Common myeloid progenitor, CD34-positive (primary cell): ENCODE results near the gene IFNA14.

Experiments
- CTCF ChIA-PET: fragments of 350-600 bp; sonication (Branson Sonifier 250); formaldehyde crosslinking; loops from one replicate; lab custom pipeline; 2021; ENCODE audit warnings: antibody characterized with exemption; lab: Charles Lee
- POLR2A ChIA-PET: fragments of 350-600 bp; sonication (Branson Sonifier 250); formaldehyde crosslinking; loops from one replicate; lab custom pipeline; 2021; ENCODE audit warnings: antibody characterized with exemption; lab: Charles Lee
- DNase-seq, 3 donors: peaks; one replicate each; pipeline versions ENCODE4 v3.0.0 to v3.0.0-alpha.2; 2013
- H3K27ac ChIP-seq, 2 experiments: 1 replicate in 1 of 2; 2 replicates in 1 of 2; pipeline ENCODE4 v1.7.0; 2013; ENCODE audit warnings: inconsistent platforms in 2 of 2, low read length in 2 of 2, mild to moderate bottlenecking in 2 of 2, low read depth in 1 of 2, moderate library complexity in 1 of 2; ENCODE audit not compliant: severe bottlenecking in 2 of 2, insufficient read depth in 1 of 2, poor library complexity in 1 of 2
- H3K27me3 ChIP-seq, 5 experiments: replicated peaks in 2 of 5; 1 replicate in 3 of 5; 2 replicates in 2 of 5; pipeline versions ENCODE4 v1.6.1 to v1.7.0; 2013; ENCODE audit warnings: low read length in 4 of 5, mild to moderate bottlenecking in 2 of 5, moderate library complexity in 2 of 5, inconsistent platforms in 1 of 5; ENCODE audit not compliant: insufficient read depth in 5 of 5, control insufficient read depth in 4 of 5
- H3K36me3 ChIP-seq, 4 experiments: 1 replicate in 2 of 4; 2 replicates in 2 of 4; pipeline versions ENCODE4 v1.6.1 to v1.7.0; 2013; ENCODE audit warnings: low read length in 3 of 4, control low read depth in 1 of 4, mild to moderate bottlenecking in 1 of 4; ENCODE audit not compliant: control insufficient read depth in 4 of 4, insufficient read depth in 4 of 4
- H3K4me1 ChIP-seq, 4 experiments: 1 replicate in 3 of 4; 2 replicates in 1 of 4; pipeline versions ENCODE4 v1.6.1 to v1.7.1; 2013; ENCODE audit warnings: low read length in 3 of 4, mild to moderate bottlenecking in 3 of 4, control low read depth in 1 of 4, inconsistent platforms in 1 of 4, moderate library complexity in 1 of 4; ENCODE audit not compliant: control insufficient read depth in 4 of 4, insufficient read depth in 4 of 4; ENCODE audit errors: control extremely low read depth in 1 of 4
- H3K4me3 ChIP-seq, 7 experiments: 1 replicate in 4 of 7; 2 replicates in 3 of 7; pipeline versions ENCODE4 v1.5.1 to v1.7.0; 2013; ENCODE audit warnings: mild to moderate bottlenecking in 7 of 7, low read length in 6 of 7, moderate library complexity in 6 of 7, inconsistent platforms in 2 of 7, low read depth in 2 of 7, control low read depth in 1 of 7; ENCODE audit not compliant: insufficient read depth in 4 of 7, control insufficient read depth in 1 of 7; ENCODE audit errors: extremely low read depth in 1 of 7
- H3K9me3 ChIP-seq, 5 experiments: 1 replicate in 4 of 5; 2 replicates in 1 of 5; pipeline versions ENCODE4 v1.6.1 to v1.7.1; 2013; ENCODE audit warnings: low read length in 4 of 5, mild to moderate bottlenecking in 2 of 5, inconsistent platforms in 1 of 5, low read depth in 1 of 5, moderate library complexity in 1 of 5; ENCODE audit not compliant: control insufficient read depth in 4 of 5, insufficient read depth in 2 of 5; ENCODE audit errors: control extremely low read depth in 1 of 5
- WGBS: methylation state at CpG from one replicate; pipeline ENCODE4 v1.1.5; 2013; ENCODE audit not compliant: insufficient coverage; 5-methylcytosine and 5-hydroxymethylcytosine counted together

The IFNA14 gene

GRCh38 chr9:21266733-21267484 is 27.1 kb upstream of the IFNA14 start:
- peaks cover 0 to 19% (median 12%) of the 10 kb centered on the region in 4 experiments for H3K4me1 ChIP-seq
- WGBS: 100% methylated on average over 1 of the region's 3 CpGs
- H3K4me3 ChIP-seq: peak overlapping the region in 1 of 7 experiments; percentile 16
- no peak overlapping the region for H3K27ac ChIP-seq
- ChIA-PET POLR2A (no interaction called here), CTCF (interaction anchor here (0.8 to 5.1 kb wide), 6 partner anchors 11 to 57 kb away, joined by 3 to 32 read pairs (median 4); no protein-coding TSS in a partner anchor)
- H3K9me3 ChIP-seq: no peaks in the 10 kb centered on the region
- no peak for DNase-seq
- no peaks in the 10 kb centered on the region for H3K36me3 ChIP-seq
- no peaks in the 10 kb centered on the region for H3K27me3 ChIP-seq

- no peak overlapping the region for H3K27ac ChIP-seq
- WGBS: no CpG with 5 or more reads among the region's 1 CpG
- no peak for DNase-seq
- ChIA-PET POLR2A (no interaction called here), CTCF (interaction anchor here (0.8 to 5.1 kb wide), 4 partner anchors 10 to 525 kb away, joined by 3 to 32 read pairs (median 4); no protein-coding TSS in a partner anchor)
- no peak overlapping the region for H3K4me3 ChIP-seq
- H3K4me1 ChIP-seq: peaks cover 0 to 19% (median 12%) of the 10 kb centered on the region in 4 experiments
- H3K36me3 ChIP-seq: no peaks in the 10 kb centered on the region
- no peaks in the 10 kb centered on the region for H3K27me3 ChIP-seq
- no peaks in the 10 kb centered on the region for H3K9me3 ChIP-seq
Measured at GRCh38 chr9:21265421-21266189, 25.8 kb upstream of the IFNA14 start.

- Histone ChIP-seq H3K9me3 (no peaks in the 10 kb centered on the region), H3K27ac (no peak overlapping the region), H3K4me1 (peaks cover 19 to 42% (median 31%) of the 10 kb centered on the region in 4 experiments), H3K36me3 (no peaks in the 10 kb centered on the region), H3K4me3 (peak overlapping the region in 1 of 7 experiments; percentile 45), H3K27me3 (no peaks in the 10 kb centered on the region)
- 62% methylated on average over 5 of the region's 5 CpGs for WGBS
- CTCF ChIA-PET: interaction anchor here (1.0 to 2.4 kb wide), 8 partner anchors 10 to 200 kb away, joined by 3 to 9 read pairs (median 4); no protein-coding TSS in a partner anchor
- POLR2A ChIA-PET: interaction anchor here (0.7 kb wide), 1 partner anchor 33 kb away, joined by 3 read pairs; no protein-coding TSS in a partner anchor
- peak in 2 of 3 donors; percentile 77 to 86 for DNase-seq
Measured at GRCh38 chr9:21255538-21256212, 15.9 kb upstream of the IFNA14 start.

GRCh38 chr9:21252721-21253547 is 13.1 kb upstream of the IFNA14 start:
- H3K4me3 ChIP-seq: peak overlapping the region in 3 of 7 experiments; percentile 26 to 49 (median 26)
- no peak overlapping the region for H3K27ac ChIP-seq
- no peaks in the 10 kb centered on the region for H3K9me3 ChIP-seq
- ChIA-PET CTCF (interaction anchor here (0.8 to 5.6 kb wide), 29 partner anchors 10 to 319 kb away, joined by 3 to 54 read pairs (median 5); partner anchors contain the start of gene IFNA14), POLR2A (interaction anchor here (0.6 to 0.7 kb wide), 3 partner anchors 86 to 315 kb away, joined by 3 to 4 read pairs (median 3); no protein-coding TSS in a partner anchor)
- no peaks in the 10 kb centered on the region for H3K36me3 ChIP-seq
- H3K4me1 ChIP-seq: peaks cover 19 to 42% (median 31%) of the 10 kb centered on the region in 4 experiments
- WGBS: 0% methylated on average over 3 of the region's 3 CpGs
- DNase-seq: peak; percentile 83 to 96 (median 93)
- H3K27me3 ChIP-seq: no peaks in the 10 kb centered on the region

GRCh38 chr9:21251638-21252037 is 11.8 kb upstream of the IFNA14 start:
- H3K4me1 ChIP-seq: peaks cover 19 to 42% (median 31%) of the 10 kb centered on the region in 4 experiments

GRCh38 chr9:21251190-21251589 is 11.4 kb upstream of the IFNA14 start:
- no peaks in the 10 kb centered on the region for H3K9me3 ChIP-seq
- H3K4me3 ChIP-seq: no peak overlapping the region
- H3K36me3 ChIP-seq: no peaks in the 10 kb centered on the region
- POLR2A ChIA-PET: no interaction called here
- no peaks in the 10 kb centered on the region for H3K27me3 ChIP-seq
- no peak overlapping the region for H3K27ac ChIP-seq
- CTCF ChIA-PET: interaction anchor here (1.2 to 5.6 kb wide), 9 partner anchors 11 to 537 kb away, joined by 3 to 54 read pairs (median 9); partner anchors contain the start of gene IFNA14
- WGBS: 100% methylated on average over 1 of the region's 1 CpG
- DNase-seq: no peak
- peaks cover 19 to 40% (median 29%) of the 10 kb centered on the region in 4 experiments for H3K4me1 ChIP-seq

More at GRCh38 chr9:21251638-21252037, 11.8 kb upstream of the IFNA14 start:
- no peak for DNase-seq
- ChIA-PET CTCF (interaction anchor here (1.2 to 5.6 kb wide), 16 partner anchors 11 to 536 kb away, joined by 3 to 54 read pairs (median 7); partner anchors contain the start of gene IFNA14), POLR2A (no interaction called here)
- H3K27ac ChIP-seq: no peak overlapping the region
- H3K27me3 ChIP-seq: no peaks in the 10 kb centered on the region
- H3K4me3 ChIP-seq: no peak overlapping the region
- H3K9me3 ChIP-seq: no peaks in the 10 kb centered on the region
- WGBS: 98% methylated on average over 4 of the region's 4 CpGs
- H3K36me3 ChIP-seq: no peaks in the 10 kb centered on the region
